PC-9 (cell line): ENCODE results near the gene LPAR1.

ENCODE experiments used
- EZH2 ChIP-seq: fragments of 200-600 bp; sonication (generic); IDR thresholded peaks from 2 replicates; pipeline ENCODE4 v1.8.0; 2017; ENCODE audit warnings: antibody characterized with exemption, low read depth
- TF ChIP-seq, protein P1 (sequence below): fragments of 200-600 bp; sonication (generic); conservative IDR thresholded peaks from 2 replicates; pipeline ENCODE4 v1.6.1; 2017; ENCODE audit warnings: mixed run types, antibody characterized with exemption, mild to moderate bottlenecking, moderate library complexity

GRCh38 chr9:110846215-110846614 is 192.1 kb downstream of the LPAR1 start:
- TF ChIP-seq, protein P1, sequence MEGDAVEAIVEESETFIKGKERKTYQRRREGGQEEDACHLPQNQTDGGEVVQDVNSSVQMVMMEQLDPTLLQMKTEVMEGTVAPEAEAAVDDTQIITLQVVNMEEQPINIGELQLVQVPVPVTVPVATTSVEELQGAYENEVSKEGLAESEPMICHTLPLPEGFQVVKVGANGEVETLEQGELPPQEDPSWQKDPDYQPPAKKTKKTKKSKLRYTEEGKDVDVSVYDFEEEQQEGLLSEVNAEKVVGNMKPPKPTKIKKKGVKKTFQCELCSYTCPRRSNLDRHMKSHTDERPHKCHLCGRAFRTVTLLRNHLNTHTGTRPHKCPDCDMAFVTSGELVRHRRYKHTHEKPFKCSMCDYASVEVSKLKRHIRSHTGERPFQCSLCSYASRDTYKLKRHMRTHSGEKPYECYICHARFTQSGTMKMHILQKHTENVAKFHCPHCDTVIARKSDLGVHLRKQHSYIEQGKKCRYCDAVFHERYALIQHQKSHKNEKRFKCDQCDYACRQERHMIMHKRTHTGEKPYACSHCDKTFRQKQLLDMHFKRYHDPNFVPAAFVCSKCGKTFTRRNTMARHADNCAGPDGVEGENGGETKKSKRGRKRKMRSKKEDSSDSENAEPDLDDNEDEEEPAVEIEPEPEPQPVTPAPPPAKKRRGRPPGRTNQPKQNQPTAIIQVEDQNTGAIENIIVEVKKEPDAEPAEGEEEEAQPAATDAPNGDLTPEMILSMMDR = no peak
- no peak for TF ChIP-seq EZH2
